Measurements from ENCODE around the gene TNIK.

DNA sequence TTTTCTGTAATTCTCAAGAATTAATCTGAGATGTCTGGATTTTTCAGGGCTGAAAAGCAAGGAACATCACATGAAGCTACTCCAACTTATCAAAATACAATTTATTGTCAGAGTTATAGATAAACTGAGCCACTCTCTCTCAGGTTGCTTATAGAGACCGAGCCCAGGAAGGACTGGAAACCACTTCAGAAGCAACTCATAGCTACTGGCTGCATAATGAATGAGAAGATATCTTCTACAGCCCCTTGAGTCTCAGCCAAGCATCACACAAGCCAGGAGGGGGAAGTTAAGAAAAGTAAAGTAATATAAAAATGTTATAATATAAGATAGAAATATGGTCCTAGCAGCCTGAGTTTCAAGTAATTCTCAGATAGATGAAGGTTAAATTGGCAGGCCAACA, 186.0 kb downstream of the TNIK start:
- TF ChIP-seq POLR2A (IDR thresholded peaks at IDR 0.05; ENCODE audit: low read depth, low read length) (no peak), BHLHE40 (IDR thresholded peaks at IDR 0.05; ENCODE audit: low read depth, low read length) (no peak), CEBPB (IDR thresholded peaks at IDR 0.05; ENCODE audit: low read depth, low read length) (no peak), RAD21 (IDR thresholded peaks at IDR 0.05; ENCODE audit: low read length) (no peak), MAZ (IDR thresholded peaks at IDR 0.05; ENCODE audit: borderline replicate concordance, low read depth, low read length) (no peak), SMC3 (IDR thresholded peaks at IDR 0.05; ENCODE audit: low read depth, low read length) (no peak), RFX5 (IDR thresholded peaks at IDR 0.05; ENCODE audit: low read depth, low read length) (no peak)
- TF ChIP-seq, protein P1, sequence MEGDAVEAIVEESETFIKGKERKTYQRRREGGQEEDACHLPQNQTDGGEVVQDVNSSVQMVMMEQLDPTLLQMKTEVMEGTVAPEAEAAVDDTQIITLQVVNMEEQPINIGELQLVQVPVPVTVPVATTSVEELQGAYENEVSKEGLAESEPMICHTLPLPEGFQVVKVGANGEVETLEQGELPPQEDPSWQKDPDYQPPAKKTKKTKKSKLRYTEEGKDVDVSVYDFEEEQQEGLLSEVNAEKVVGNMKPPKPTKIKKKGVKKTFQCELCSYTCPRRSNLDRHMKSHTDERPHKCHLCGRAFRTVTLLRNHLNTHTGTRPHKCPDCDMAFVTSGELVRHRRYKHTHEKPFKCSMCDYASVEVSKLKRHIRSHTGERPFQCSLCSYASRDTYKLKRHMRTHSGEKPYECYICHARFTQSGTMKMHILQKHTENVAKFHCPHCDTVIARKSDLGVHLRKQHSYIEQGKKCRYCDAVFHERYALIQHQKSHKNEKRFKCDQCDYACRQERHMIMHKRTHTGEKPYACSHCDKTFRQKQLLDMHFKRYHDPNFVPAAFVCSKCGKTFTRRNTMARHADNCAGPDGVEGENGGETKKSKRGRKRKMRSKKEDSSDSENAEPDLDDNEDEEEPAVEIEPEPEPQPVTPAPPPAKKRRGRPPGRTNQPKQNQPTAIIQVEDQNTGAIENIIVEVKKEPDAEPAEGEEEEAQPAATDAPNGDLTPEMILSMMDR (conservative IDR thresholded peaks at IDR 0.05; ENCODE audit: low read depth, low read length): no peak
- TF ChIP-seq, protein P2, sequence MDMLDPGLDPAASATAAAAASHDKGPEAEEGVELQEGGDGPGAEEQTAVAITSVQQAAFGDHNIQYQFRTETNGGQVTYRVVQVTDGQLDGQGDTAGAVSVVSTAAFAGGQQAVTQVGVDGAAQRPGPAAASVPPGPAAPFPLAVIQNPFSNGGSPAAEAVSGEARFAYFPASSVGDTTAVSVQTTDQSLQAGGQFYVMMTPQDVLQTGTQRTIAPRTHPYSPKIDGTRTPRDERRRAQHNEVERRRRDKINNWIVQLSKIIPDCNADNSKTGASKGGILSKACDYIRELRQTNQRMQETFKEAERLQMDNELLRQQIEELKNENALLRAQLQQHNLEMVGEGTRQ (IDR thresholded peaks at IDR 0.05; ENCODE audit: low read depth, low read length): no peak

Measured in IMR-90 (cell line).